Fibroblast of lung (primary cell): ENCODE results near the gene IFRD1. TPM values are rescaled to one million over a fixed set of nuclear protein-coding genes. Genes with fewer than 3 reads are reported as not detected.

Source experiments
- DNase-seq, 2 donors: peaks; one replicate each; pipeline versions ENCODE4 v3.0.0 to v3.0.0-alpha.2; 2010; ENCODE audit warnings: low read depth in 2 of 2
- H2AFZ ChIP-seq: 2 replicates; pipeline ENCODE4 v1.5.1; 2012; ENCODE audit warnings: low read length, control low read depth, inconsistent platforms
- H3K27ac ChIP-seq: 2 replicates; pipeline ENCODE4 v1.5.1; 2011; ENCODE audit warnings: low read length, control low read depth; ENCODE audit not compliant: insufficient read depth
- H3K27me3 ChIP-seq: 2 replicates; pipeline ENCODE4 v1.5.1; 2011; ENCODE audit warnings: mild to moderate bottlenecking, low read length; ENCODE audit not compliant: control insufficient read depth, insufficient read depth
- H3K36me3 ChIP-seq: 2 replicates; pipeline ENCODE4 v1.5.1; 2011; ENCODE audit warnings: low read length; ENCODE audit not compliant: control insufficient read depth, insufficient read depth
- H3K4me1 ChIP-seq: 2 replicates; pipeline ENCODE4 v1.5.1; 2011; ENCODE audit warnings: low read length; ENCODE audit not compliant: control insufficient read depth, insufficient read depth; ENCODE audit errors: extremely low read depth
- H3K4me2 ChIP-seq: 2 replicates; pipeline ENCODE4 v1.5.1; 2011; ENCODE audit warnings: low read length, control low read depth; ENCODE audit not compliant: insufficient read depth; ENCODE audit errors: extremely low read depth
- H3K4me3 ChIP-seq, 4 experiments: fragments of 200-600 bp in 1 of 4; sonication (generic) in 1 of 4; replicated peaks in 1 of 4; 2 replicates each; pipeline ENCODE4 v1.5.1; 2011 to 2016; ENCODE audit warnings: low read length in 4 of 4, low read depth in 3 of 4, mild to moderate bottlenecking in 3 of 4, control low read depth in 2 of 4, inconsistent platforms in 1 of 4, mixed read lengths in 1 of 4; ENCODE audit not compliant: insufficient read depth in 1 of 4; ENCODE audit errors: control extremely low read depth in 1 of 4
- H3K79me2 ChIP-seq: 2 replicates; pipeline ENCODE4 v1.5.1; 2012; ENCODE audit warnings: mild to moderate bottlenecking, low read length, inconsistent platforms; ENCODE audit not compliant: control insufficient read depth, insufficient read depth
- H3K9ac ChIP-seq: 2 replicates; pipeline ENCODE4 v1.5.1; 2011; ENCODE audit warnings: mild to moderate bottlenecking, low read length, control low read depth; ENCODE audit not compliant: insufficient read depth
- H3K9me3 ChIP-seq: 2 replicates; pipeline ENCODE4 v1.5.1; 2012; ENCODE audit warnings: low read depth, low read length; ENCODE audit not compliant: control insufficient read depth, insufficient read depth
- H4K20me1 ChIP-seq: 2 replicates; pipeline ENCODE4 v1.5.1; 2011; ENCODE audit warnings: low read length; ENCODE audit not compliant: control insufficient read depth, insufficient read depth; ENCODE audit errors: extremely low read depth
- EZH2 ChIP-seq: IDR thresholded peaks from 2 replicates; pipeline ENCODE4 v1.5.1; 2012; ENCODE audit warnings: low read length, control low read depth, mild to moderate bottlenecking; ENCODE audit errors: missing control alignments
- polyA plus RNA-seq, 2 donors: library from polyadenylated mRNA; depleted of rRNA in 1 of 2; stranded (reverse) in 1 of 2; unstranded in 1 of 2; fragments of >200 nt; gene quantifications; 2 replicates each; pipeline ENCODE4 v1.2.1, GENCODE V29; 2011 to 2012; ENCODE audit warnings: missing spikeins in 1 of 2
- total RNA-seq: library from RNA; depleted of rRNA; stranded (reverse); fragments of >200 nt; gene quantifications from 2 replicates; pipeline ENCODE4 v1.2.1, GENCODE V29; 2014
- TF ChIP-seq, protein P1 (sequence below), 2 donors: IDR thresholded peaks in 1 of 2; conservative IDR thresholded peaks in 1 of 2; 1 replicate in 1 of 2; 2 replicates in 1 of 2; pipeline ENCODE4 v1.5.1; 2011 to 2012; ENCODE audit warnings: low read length in 2 of 2, control low read depth in 1 of 2, inconsistent platforms in 1 of 2, low read depth in 1 of 2, mild to moderate bottlenecking in 1 of 2

Gene IFRD1
- total and polyA plus RNA-seq, 2 donors (not counting 1 experiment from before 2014, with no cell fraction given), result 42.6 to 127 TPM

DNA sequence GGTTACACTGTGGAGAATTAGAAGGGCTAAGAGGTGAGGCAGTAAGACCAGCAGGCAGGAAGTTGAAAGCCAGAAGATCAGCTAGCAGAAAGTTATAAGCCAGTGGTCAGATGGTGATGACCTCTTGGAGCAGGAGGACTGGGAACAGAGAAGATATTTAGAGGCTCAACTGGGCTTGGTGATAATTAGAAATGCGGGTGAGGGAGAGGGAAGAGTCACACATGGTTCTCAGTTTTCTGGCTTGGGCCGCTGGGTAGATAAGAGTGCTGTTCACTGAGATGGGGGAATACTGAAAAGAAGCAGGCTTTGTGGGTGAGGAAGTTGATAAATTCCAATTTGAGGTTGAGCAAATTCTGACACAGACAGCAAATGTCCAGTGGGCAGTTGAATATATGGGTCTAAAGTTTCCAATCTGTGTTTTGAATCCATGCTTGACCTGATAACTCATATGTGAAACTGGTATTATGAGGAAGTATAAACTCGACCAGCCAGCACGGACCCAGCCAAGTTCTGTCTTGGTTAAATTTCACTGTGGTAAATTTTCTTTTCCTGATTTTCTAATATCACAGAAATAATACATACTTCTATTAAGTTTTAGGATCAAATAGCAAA, 53.2 kb downstream of the IFRD1 start:
- H3K27me3 ChIP-seq, result no peaks in the 10 kb centered on the region
- TF ChIP-seq EZH2, result no peak
- TF ChIP-seq, protein P1, sequence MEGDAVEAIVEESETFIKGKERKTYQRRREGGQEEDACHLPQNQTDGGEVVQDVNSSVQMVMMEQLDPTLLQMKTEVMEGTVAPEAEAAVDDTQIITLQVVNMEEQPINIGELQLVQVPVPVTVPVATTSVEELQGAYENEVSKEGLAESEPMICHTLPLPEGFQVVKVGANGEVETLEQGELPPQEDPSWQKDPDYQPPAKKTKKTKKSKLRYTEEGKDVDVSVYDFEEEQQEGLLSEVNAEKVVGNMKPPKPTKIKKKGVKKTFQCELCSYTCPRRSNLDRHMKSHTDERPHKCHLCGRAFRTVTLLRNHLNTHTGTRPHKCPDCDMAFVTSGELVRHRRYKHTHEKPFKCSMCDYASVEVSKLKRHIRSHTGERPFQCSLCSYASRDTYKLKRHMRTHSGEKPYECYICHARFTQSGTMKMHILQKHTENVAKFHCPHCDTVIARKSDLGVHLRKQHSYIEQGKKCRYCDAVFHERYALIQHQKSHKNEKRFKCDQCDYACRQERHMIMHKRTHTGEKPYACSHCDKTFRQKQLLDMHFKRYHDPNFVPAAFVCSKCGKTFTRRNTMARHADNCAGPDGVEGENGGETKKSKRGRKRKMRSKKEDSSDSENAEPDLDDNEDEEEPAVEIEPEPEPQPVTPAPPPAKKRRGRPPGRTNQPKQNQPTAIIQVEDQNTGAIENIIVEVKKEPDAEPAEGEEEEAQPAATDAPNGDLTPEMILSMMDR (conservative IDR thresholded peaks at IDR 0.05 in 1 of 2, IDR thresholded peaks at IDR 0.05 in 1 of 2; ENCODE audit: low read depth in 1 of 2, low read length in 2 of 2), result no peak
- H3K4me3 ChIP-seq, result no peak overlapping the region
- no peak overlapping the region for H2AFZ ChIP-seq
- H3K36me3 ChIP-seq, result no peaks in the 10 kb centered on the region
- no peaks in the 10 kb centered on the region for H3K79me2 ChIP-seq
- no peaks in the 10 kb centered on the region for H4K20me1 ChIP-seq
- H3K9ac ChIP-seq, result no peak overlapping the region
- H3K4me1 ChIP-seq, result no peaks in the 10 kb centered on the region
- H3K4me2 ChIP-seq, result no peak overlapping the region
- DNase-seq, result no peak
- H3K27ac ChIP-seq, result no peak overlapping the region
- H3K9me3 ChIP-seq, result no peaks in the 10 kb centered on the region

DNA sequence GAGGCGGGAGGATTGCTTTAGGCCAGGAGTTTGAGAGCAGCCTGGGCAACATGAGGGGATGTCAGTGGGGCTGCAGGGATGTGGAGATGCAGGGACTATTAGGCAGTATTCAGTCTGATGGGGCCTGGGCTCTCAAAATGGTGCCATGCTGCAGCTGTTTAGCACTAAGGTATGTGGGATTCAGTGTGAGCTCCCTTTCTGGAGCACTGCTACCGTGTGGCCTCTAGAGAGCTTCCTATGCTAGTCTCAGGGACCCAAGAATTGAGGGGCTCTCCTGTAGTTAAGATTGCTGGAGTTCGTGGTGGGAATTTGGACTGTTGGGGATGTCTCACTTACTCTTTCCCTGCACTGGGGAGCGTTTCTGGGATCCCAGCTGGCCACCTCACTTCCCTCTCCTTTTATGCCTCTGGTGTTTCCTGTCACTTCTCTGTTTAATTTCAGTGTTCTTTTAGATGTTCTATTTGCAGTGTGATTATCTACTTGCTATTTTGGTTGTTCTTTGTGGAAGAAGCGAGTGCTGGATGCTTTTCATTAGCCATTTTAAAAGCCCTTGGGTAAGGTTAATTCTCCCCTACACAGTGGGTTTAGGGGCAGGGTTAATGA, 53.9 kb downstream of the IFRD1 start:
- TF ChIP-seq, protein P1 (conservative IDR thresholded peaks at IDR 0.05 in 1 of 2, IDR thresholded peaks at IDR 0.05 in 1 of 2; ENCODE audit: low read depth in 1 of 2, low read length in 2 of 2), result no peak
- TF ChIP-seq EZH2, result no peak
- Histone ChIP-seq H3K79me2 (no peaks in the 10 kb centered on the region), H3K27me3 (no peaks in the 10 kb centered on the region), H2AFZ (no peak overlapping the region), H3K4me2 (no peak overlapping the region), H3K4me1 (peaks cover under 1% of the 10 kb centered on the region), H3K4me3 (no peak overlapping the region), H3K36me3 (no peaks in the 10 kb centered on the region), H3K27ac (no peak overlapping the region), H3K9me3 (no peaks in the 10 kb centered on the region), H3K9ac (no peak overlapping the region), H4K20me1 (no peaks in the 10 kb centered on the region)
- DNase-seq, result no peak

DNA sequence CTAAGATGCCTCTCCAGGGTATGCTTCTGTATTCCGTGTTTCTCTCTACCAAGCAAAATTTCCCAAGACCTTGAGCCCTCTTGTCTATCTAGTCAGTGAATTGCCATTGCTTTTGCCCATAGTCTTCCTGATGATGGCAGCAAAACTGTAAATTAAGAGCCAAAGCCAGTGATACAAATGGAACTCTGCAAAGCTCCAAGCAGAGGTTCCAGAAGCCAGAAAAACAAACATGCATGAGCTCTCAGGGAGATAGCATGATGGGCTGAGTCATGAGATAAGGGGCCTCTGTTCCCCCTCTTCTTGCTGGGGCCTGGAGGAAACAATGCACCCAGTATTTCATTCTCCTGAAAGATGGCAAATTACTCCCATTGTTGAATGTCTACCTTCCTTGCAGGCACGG, 55.2 kb downstream of the IFRD1 start:
- DNase-seq, result no peak

More for the DNA sequence above, 55.2 kb downstream of the IFRD1 start:
- H3K4me2 ChIP-seq, result no peak overlapping the region
- H3K79me2 ChIP-seq, result no peaks in the 10 kb centered on the region
- H3K27ac ChIP-seq, result no peak overlapping the region
- no peaks in the 10 kb centered on the region for H3K27me3 ChIP-seq
- no peaks in the 10 kb centered on the region for H4K20me1 ChIP-seq
- no peaks in the 10 kb centered on the region for H3K9me3 ChIP-seq
- H3K9ac ChIP-seq, result no peak overlapping the region
- peaks cover 7% of the 10 kb centered on the region for H3K4me1 ChIP-seq
- no peak overlapping the region for H3K4me3 ChIP-seq
- no peaks in the 10 kb centered on the region for H3K36me3 ChIP-seq
- TF ChIP-seq, protein P1 (conservative IDR thresholded peaks at IDR 0.05 in 1 of 2, IDR thresholded peaks at IDR 0.05 in 1 of 2; ENCODE audit: low read depth in 1 of 2, low read length in 2 of 2), result no peak
- TF ChIP-seq EZH2, result no peak
- H2AFZ ChIP-seq, result no peak overlapping the region
